GM06990 (cell line): Measurements from ENCODE around the gene GSTM5.
"Not testable (repeated sequence)": the region's sequence is repeated elsewhere in the genome, so short reads cannot be mapped to it uniquely, and the experiment has no call there.

Source experiments
- DNase-seq: peaks from one replicate; pipeline ENCODE4 v3.0.0-alpha.2; 2011; ENCODE audit not compliant: insufficient read length; ENCODE audit errors: extremely low read depth
- H3K27me3 ChIP-seq: replicated peaks from 2 replicates; pipeline ENCODE4 v1.6.0; 2011; ENCODE audit warnings: low read length; ENCODE audit not compliant: control insufficient read depth, insufficient read depth
- H3K36me3 ChIP-seq: 2 replicates; pipeline ENCODE4 v1.5.1; 2011; ENCODE audit warnings: low read length; ENCODE audit not compliant: control insufficient read depth, insufficient read depth
- H3K4me3 ChIP-seq: replicated peaks from 2 replicates; pipeline ENCODE4 v1.5.1; 2011; ENCODE audit warnings: low read depth, mild to moderate bottlenecking, control low read depth, low read length
- CTCF ChIP-seq: IDR thresholded peaks from 2 replicates; pipeline ENCODE4 v1.5.1; 2011; ENCODE audit warnings: low read length, control low read depth, mild to moderate bottlenecking, inconsistent platforms; ENCODE audit not compliant: insufficient read depth, poor library complexity, severe bottlenecking

GSTM5 gene

GRCh38 chr1:109762821-109763645, 51.0 kb downstream of the GSTM5 start:
- DNase-seq: no peak
- H3K36me3 ChIP-seq: no peaks in the 10 kb centered on the region
- H3K4me3 ChIP-seq: no peak overlapping the region
- no peaks in the 10 kb centered on the region; the same call in 1 of the 2 replicates for H3K27me3 ChIP-seq
- TF ChIP-seq CTCF: no peak

GRCh38 chr1:109763646-109764415, 51.8 kb downstream of the GSTM5 start, which contains the start of gene EPS8L3:
TSS of gene EPS8L3 (minus strand) at chr1:109763923. CDS start at chr1:109761749, 2,174 bp downstream.
- no peak for TF ChIP-seq CTCF
- Histone ChIP-seq H3K4me3 (no peak within 1 kb of the TSS), H3K27me3 (no peaks in the 10 kb centered on the region; the same call in 1 of the 2 replicates), H3K36me3 (no peaks in the 10 kb centered on the region)
- no peak for DNase-seq

- TF ChIP-seq CTCF: no peak
- no peaks in the 10 kb centered on the region for H3K36me3 ChIP-seq
- no peak for DNase-seq
- H3K27me3 ChIP-seq: no peaks in the 10 kb centered on the region; the same call in 1 of the 2 replicates
- no peak overlapping the region for H3K4me3 ChIP-seq
Measured at GRCh38 chr1:109764561-109765482, 52.8 kb downstream of the GSTM5 start.

- TF ChIP-seq CTCF: no peak
- Histone ChIP-seq H3K4me3 (no peak overlapping the region), H3K27me3 (no peaks in the 10 kb centered on the region; the same call in 1 of the 2 replicates), H3K36me3 (no peaks in the 10 kb centered on the region)
- DNase-seq: no peak
Measured at GRCh38 chr1:109765483-109765815, 53.4 kb downstream of the GSTM5 start.

GRCh38 chr1:109765896-109766615, 54.0 kb downstream of the GSTM5 start:
- Histone ChIP-seq H3K36me3 (no peaks in the 10 kb centered on the region), H3K27me3 (no peaks in the 10 kb centered on the region; the same call in 1 of the 2 replicates), H3K4me3 (no peak overlapping the region)
- no peak for DNase-seq
- no peak for TF ChIP-seq CTCF

- not testable (repeated sequence) for DNase-seq, H3K27me3 ChIP-seq, H3K36me3 ChIP-seq, H3K4me3 ChIP-seq
Measured at GRCh38 chr1:109766991-109767636, 55.1 kb downstream of the GSTM5 start.
